Stimulated activated CD4-positive, alpha-beta T cell treated with anti-CD3 and anti-CD28 coated beads, Interleukin-2, amount 100 ng/mL, for 48 hours (primary cell): ENCODE measurements around the gene AFTPH.

Experiments used
- DNase-seq, 2 donors: peaks; one replicate each; pipeline ENCODE4 v3.0.0-alpha.2; 2020

The AFTPH gene, protein sequence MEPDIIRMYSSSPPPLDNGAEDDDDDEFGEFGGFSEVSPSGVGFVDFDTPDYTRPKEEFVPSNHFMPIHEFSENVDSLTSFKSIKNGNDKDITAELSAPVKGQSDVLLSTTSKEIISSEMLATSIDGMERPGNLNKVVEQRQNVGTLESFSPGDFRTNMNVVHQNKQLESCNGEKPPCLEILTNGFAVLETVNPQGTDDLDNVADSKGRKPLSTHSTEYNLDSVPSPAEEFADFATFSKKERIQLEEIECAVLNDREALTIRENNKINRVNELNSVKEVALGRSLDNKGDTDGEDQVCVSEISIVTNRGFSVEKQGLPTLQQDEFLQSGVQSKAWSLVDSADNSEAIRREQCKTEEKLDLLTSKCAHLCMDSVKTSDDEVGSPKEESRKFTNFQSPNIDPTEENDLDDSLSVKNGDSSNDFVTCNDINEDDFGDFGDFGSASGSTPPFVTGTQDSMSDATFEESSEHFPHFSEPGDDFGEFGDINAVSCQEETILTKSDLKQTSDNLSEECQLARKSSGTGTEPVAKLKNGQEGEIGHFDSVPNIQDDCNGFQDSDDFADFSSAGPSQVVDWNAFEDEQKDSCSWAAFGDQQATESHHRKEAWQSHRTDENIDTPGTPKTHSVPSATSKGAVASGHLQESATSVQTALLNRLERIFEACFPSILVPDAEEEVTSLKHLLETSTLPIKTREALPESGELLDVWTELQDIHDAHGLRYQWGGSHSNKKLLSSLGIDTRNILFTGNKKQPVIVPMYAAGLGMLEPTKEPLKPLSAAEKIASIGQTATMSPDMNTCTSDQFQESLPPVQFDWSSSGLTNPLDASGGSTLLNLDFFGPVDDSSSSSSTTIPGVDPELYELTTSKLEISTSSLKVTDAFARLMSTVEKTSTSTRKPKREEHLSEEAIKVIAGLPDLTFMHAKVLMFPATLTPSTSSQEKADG

GRCh38 chr2:64523666-64524603 is at the start of gene AFTPH:
Gene AFTPH (plus strand): TSS chr2:64524328. CDS start chr2:64551475, 27,147 bp downstream.
- peak; percentile 97 to 98 for DNase-seq

DNA sequence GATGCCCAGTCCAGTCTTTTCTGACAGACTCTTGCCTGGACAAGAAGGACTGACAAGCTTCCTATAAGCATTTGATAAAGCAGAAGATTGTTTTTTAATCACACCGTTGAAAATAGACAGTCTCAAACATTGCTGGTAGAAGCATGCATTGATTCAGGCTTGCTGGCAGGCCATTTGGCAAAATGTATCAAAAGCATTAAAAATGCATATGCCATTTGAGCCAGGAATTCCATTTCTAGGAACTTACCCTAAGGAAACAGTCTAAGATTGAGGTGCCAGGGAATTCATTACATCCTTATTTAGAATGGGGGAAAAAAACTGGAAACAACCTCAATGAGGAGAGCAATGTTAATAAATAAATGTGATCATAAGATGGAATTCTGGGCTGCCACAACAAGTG is 49.5 kb upstream of the AFTPH start:
- no peak for DNase-seq

- no peak for DNase-seq
Observed at GRCh38 chr2:64477037-64477436, 47.1 kb upstream of the AFTPH start.

DNA sequence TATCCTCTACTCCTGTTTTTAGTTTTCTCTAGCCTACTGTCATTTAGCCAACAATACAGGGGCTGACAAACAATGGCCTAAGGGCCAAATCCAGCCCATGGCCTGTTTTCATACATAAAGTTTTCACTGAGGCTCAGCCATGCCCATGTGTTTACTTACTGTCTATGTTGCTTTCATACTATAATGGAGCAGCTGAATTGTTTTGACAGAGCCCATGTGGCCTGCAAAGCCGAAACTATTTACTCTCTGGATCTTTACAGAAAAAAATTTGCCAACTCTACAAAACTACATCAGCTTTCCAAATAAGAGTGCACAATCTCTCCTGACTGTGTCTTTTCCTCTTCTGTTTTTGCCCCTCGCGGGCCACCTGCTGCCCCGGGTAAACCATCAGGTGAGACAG is 46.1 kb upstream of the AFTPH start:
- DNase-seq = no peak

DNA sequence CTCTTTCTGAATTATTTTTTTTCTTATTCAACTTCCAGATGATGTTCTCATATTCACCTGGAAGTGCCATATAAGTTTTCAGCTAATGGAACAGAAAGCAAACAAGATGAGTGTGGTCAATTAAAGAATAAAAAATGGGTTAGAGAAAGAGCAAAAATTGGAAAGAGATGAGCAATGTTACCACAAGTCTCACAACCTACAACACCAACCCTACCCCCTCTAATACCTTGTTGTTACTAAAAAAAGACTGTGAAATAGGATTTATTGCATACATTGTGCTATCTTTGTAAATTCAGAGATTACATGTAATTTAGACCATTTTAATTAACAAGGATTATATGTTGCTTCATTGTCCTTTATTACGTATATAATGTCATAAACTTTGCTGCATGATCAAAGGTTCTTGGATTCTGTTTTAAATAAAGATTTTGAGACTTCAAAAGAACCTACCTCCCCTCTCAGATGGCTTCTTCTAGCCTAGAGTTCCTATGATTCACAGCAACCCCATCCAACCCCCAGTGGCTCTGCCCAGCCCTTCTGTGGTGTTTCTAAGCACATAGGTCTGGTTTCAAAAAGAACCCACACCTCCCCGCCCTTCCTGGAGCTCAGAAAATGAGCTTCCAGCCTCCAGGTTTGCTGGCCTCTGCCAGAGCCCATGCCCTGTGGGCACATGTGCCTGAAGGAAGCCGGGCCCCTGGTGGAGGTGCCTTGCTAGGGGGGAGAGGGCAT is 45.5 kb upstream of the AFTPH start:
- DNase-seq = no peak

GRCh38 chr2:64479259-64480117 is 44.6 kb upstream of the AFTPH start:
- no peak for DNase-seq

DNA sequence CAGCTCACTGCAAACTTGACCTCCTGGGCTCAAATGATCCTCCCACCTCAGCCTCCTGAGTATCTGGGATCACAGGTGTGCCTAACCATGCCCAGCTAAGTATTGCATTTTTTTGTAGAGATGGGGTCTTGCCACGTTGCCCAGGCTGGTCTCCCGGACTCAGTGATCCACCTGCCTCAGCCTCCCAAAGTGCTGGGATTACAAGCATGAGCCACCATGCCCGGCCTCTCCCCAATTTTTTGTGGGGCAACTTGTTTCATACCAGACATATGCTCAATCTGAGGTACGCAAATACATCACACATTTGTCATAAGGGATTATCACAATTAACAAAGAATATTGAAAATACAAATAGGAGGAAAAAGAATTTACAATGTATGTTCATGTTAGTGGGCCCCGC is 42.5 kb upstream of the AFTPH start:
- no peak for DNase-seq

DNA sequence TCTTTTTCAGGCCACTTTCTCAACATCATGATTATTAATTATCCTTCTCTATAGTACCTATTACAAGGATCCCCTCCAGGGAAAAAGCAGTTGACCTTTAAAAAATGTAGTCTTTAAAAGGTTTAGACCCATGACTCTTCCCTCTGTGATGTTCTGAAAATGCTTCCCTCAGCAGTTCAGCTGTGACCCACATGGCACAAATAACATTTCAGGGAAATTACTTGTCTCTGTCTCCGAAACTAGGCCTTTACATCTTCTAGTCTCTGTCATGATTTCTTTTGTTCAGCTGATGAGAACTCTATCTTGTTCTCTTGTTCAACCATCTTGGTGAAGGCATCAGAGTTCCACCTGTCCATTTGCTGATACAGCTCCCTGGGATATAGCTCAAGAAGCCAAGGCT is 41.9 kb upstream of the AFTPH start:
- no peak for DNase-seq

- DNase-seq = no peak
Observed at GRCh38 chr2:64482765-64483504, 41.2 kb upstream of the AFTPH start.

DNA sequence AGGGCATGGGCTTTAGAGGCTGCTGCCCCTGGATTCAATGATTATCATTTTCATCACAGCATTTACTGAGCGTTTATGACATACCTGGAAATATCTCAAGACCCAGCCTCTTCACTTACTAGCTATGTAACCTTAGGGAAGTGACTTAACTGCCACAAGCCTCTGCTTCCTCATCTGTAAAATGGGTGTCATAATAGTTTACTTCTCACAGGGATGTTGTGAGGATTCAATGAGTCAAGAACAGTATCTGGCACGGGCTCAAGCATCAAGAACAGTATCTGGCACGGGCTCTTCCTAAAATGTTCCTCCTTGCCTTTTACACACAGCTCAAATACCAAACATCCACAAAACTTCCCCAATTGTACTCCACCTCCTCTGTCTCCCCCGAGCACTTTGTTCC is 38.8 kb upstream of the AFTPH start:
- DNase-seq = no peak

DNA sequence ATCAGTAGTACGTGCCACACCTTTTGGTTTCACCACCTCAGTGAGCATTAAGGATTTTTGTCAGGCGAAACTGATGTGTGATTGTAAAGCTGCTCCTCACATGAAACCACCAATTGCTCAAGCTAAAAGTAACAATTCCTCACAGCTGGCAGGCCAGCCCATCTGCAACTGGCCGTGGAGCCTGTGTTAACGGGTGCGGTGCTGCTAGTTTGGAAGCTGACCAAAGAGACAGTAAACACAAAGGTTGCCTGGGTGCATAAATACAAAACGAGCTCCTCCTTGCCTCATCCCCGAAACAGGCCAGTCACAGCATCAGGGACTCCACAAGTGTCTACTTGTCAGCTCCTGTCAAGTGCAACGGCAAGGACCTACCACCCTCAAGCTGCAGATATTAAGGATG is 38.2 kb upstream of the AFTPH start:
- DNase-seq = no peak

- DNase-seq = no peak
Observed at GRCh38 chr2:64487256-64488049, 36.7 kb upstream of the AFTPH start.

- DNase-seq = peak; percentile 86 to 88
Observed at GRCh38 chr2:64488050-64488974, 35.8 kb upstream of the AFTPH start.

GRCh38 chr2:64489081-64489751 is 34.9 kb upstream of the AFTPH start:
- no peak for DNase-seq

- no peak for DNase-seq
Observed at GRCh38 chr2:64491426-64491825, 32.7 kb upstream of the AFTPH start.

DNA sequence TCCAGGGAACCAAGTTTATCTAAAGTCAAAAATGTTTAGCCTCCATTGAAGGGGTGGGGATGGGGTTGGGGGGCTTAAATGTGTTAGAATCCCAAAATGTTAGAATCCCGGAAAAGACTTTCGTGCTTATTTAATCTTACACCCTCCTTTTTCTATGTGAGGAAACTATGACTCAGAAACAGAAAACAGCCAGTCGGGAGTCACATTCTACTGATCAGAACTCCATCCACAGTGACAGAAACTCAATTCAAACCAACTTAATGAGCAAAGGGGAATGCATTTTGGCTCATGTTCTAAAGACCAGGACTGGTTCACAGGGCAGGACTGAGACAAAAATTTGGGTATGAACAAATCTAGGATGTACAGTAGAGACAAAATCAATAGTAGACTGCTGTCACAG is 31.9 kb upstream of the AFTPH start:
- DNase-seq = no peak

GRCh38 chr2:64492821-64493220 is 31.3 kb upstream of the AFTPH start:
- DNase-seq = no peak

DNA sequence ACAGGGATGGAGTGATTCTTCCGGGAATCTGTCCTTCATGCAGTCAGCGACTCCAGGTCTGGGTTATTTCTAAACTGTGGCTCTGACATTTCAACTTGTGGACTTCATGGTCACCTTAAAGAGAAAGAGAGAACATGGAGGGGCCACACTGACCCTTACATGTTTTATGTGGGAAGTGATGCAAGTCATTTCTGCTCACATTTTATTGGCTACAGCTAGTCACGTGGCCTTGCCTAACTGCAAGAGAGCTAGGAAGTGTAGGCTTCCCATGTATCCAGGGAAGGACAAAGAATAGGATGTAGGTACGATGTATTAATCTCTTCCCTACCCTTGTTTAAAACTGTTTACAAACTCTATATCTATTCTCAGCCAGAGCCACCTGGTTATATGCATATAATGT is 30.3 kb upstream of the AFTPH start:
- DNase-seq = no peak
